Endothelial cell of umbilical vein (primary cell): ENCODE measurements around the gene POLR2L. TPM values are rescaled to one million over a fixed set of nuclear protein-coding genes. Genes with fewer than 3 reads are reported as not detected.

Source experiments
- BruUV-seq: library from RNA; stranded (reverse); fragments of 400-500 nt; replicated peaks from 2 replicates; lab custom pipeline; 2021; lab: Mats Ljungman, UMichigan
- CTCF ChIA-PET: fragments of 300-600, 350-600 bp; sonication (Branson Sonifier 250); formaldehyde crosslinking; loops from one replicate; lab custom pipeline; 2021; ENCODE audit warnings: antibody characterized with exemption, inconsistent platforms; lab: Charles Lee
- POLR2A ChIA-PET: fragments of 300-600, 350-600 bp; sonication (Branson Sonifier 250); formaldehyde crosslinking; loops from one replicate; lab custom pipeline; 2021; ENCODE audit warnings: antibody characterized with exemption, inconsistent platforms; lab: Charles Lee
- DNase-seq: peaks from one replicate; pipeline ENCODE4 v3.0.0-alpha.2; 2011; ENCODE audit warnings: low read depth, low spot score
- FAIRE-seq: peaks from 2 replicates; lab custom pipeline; 2011; peaks lifted over from hg19 to GRCh38; lab: Jason Lieb, UNC
- H2AFZ ChIP-seq: 2 replicates; pipeline ENCODE4 v1.6.0; 2012; ENCODE audit warnings: low read depth, low read length, control low read depth, inconsistent platforms
- H3K27ac ChIP-seq: 2 replicates; pipeline ENCODE4 v1.5.1; 2011; ENCODE audit warnings: low read depth, mild to moderate bottlenecking, control low read depth, low read length, moderate library complexity; ENCODE audit not compliant: insufficient read depth
- H3K27me3 ChIP-seq, 2 experiments: 2 replicates each; pipeline versions ENCODE4 v1.6.0 to v1.6.1; 2011; ENCODE audit warnings: low read length in 2 of 2, mixed read lengths in 1 of 2; ENCODE audit not compliant: control insufficient read depth in 2 of 2, insufficient read depth in 2 of 2
- H3K36me3 ChIP-seq, 2 experiments: 2 replicates in 1 of 2; 3 replicates in 1 of 2; pipeline ENCODE4 v1.5.1; 2011; ENCODE audit warnings: low read length in 2 of 2, mild to moderate bottlenecking in 1 of 2, moderate library complexity in 1 of 2; ENCODE audit not compliant: control insufficient read depth in 2 of 2, insufficient read depth in 2 of 2; ENCODE audit errors: extremely low read depth in 1 of 2
- H3K4me1 ChIP-seq: 3 replicates; pipeline ENCODE4 v1.5.1; 2011; ENCODE audit warnings: mild to moderate bottlenecking, low read length; ENCODE audit not compliant: control insufficient read depth, insufficient read depth; ENCODE audit errors: extremely low read depth
- H3K4me2 ChIP-seq: 2 replicates; pipeline ENCODE4 v1.6.1; 2011; ENCODE audit warnings: low read length, control low read depth, mixed read lengths; ENCODE audit not compliant: insufficient read depth
- H3K4me3 ChIP-seq, 3 experiments: fragments of 200-600 bp in 1 of 3; sonication (generic), shearing (Covaris generic) in 1 of 3; replicated peaks in 1 of 3; 2 replicates each; pipeline ENCODE4 v1.5.1; 2011 to 2016; ENCODE audit warnings: control low read depth in 3 of 3, low read length in 3 of 3, mild to moderate bottlenecking in 2 of 3, inconsistent platforms in 1 of 3, low read depth in 1 of 3, moderate library complexity in 1 of 3; ENCODE audit not compliant: insufficient read depth in 1 of 3
- H3K79me2 ChIP-seq: 2 replicates; pipeline ENCODE4 v1.6.0; 2012; ENCODE audit warnings: low read length, inconsistent platforms; ENCODE audit not compliant: control insufficient read depth, insufficient read depth
- H3K9ac ChIP-seq: replicated peaks from 2 replicates; pipeline ENCODE3; 2011; ENCODE audit warnings: low read length, control low read depth; ENCODE audit not compliant: insufficient read depth; ENCODE audit errors: extremely low read depth
- H3K9me1 ChIP-seq: replicated peaks from 3 replicates; pipeline ENCODE4 v1.6.0; 2011; ENCODE audit warnings: mild to moderate bottlenecking, low read length; ENCODE audit not compliant: control insufficient read depth, insufficient read depth; ENCODE audit errors: extremely low read depth
- H3K9me3 ChIP-seq: replicated peaks from 2 replicates; pipeline ENCODE4 v1.5.1; 2012; ENCODE audit warnings: low read length, inconsistent platforms; ENCODE audit not compliant: control insufficient read depth, insufficient read depth
- H4K20me1 ChIP-seq: replicated peaks from 2 replicates; pipeline ENCODE3; 2011; ENCODE audit warnings: mild to moderate bottlenecking, low read length; ENCODE audit not compliant: control insufficient read depth, insufficient read depth; ENCODE audit errors: extremely low read depth
- EZH2 ChIP-seq: IDR thresholded peaks from 2 replicates; pipeline ENCODE4 v1.6.1; 2012; ENCODE audit warnings: borderline replicate concordance, low read depth, mild to moderate bottlenecking, moderate library complexity, low read length, inconsistent platforms; ENCODE audit not compliant: severe bottlenecking
- FOS ChIP-seq: IDR thresholded peaks from 2 replicates; pipeline ENCODE4 v1.6.1; 2011; ENCODE audit warnings: mild to moderate bottlenecking, low read length, moderate library complexity, borderline replicate concordance; ENCODE audit not compliant: insufficient read depth
- GATA2 ChIP-seq: IDR thresholded peaks from 2 replicates; pipeline ENCODE4 v1.7.0; 2011; ENCODE audit warnings: low read depth, mild to moderate bottlenecking, moderate library complexity, mixed read lengths, low read length; ENCODE audit not compliant: insufficient read length, insufficient read depth
- JUN ChIP-seq: IDR thresholded peaks from 2 replicates; pipeline ENCODE4 v1.6.1; 2011; ENCODE audit warnings: borderline replicate concordance, low read depth; ENCODE audit not compliant: insufficient read length, insufficient read depth
- MYC ChIP-seq: IDR thresholded peaks from one replicate; pipeline ENCODE4 v1.6.1; 2011; ENCODE audit warnings: mild to moderate bottlenecking, low read depth, low read length
- POLR2A ChIP-seq: IDR thresholded peaks from 2 replicates; pipeline ENCODE4 v1.6.1; 2012; ENCODE audit warnings: low read depth, mild to moderate bottlenecking, control low read depth, low read length
- POLR2AphosphoS5 ChIP-seq: IDR thresholded peaks from 2 replicates; pipeline ENCODE4 v1.6.1; 2012; ENCODE audit warnings: low read depth, mild to moderate bottlenecking, control low read depth, low read length, moderate library complexity; ENCODE audit not compliant: insufficient read depth
- dilution Hi-C: fragments of 300-500 bp; cut with MboI; formaldehyde crosslinking; loops from one replicate; pipeline ENCODE4 v1.15.0; 2019; ENCODE audit warnings: low sequenced_read_pairs; ENCODE audit not compliant: extremely low pct_ligation_motif_present
- intact Hi-C: fragments of 100-400 bp; cut with micrococcal nuclease; formaldehyde crosslinking; loops from one replicate; pipeline ENCODE4 v1.10.0; 2022
- polyA plus RNA-seq, 4 experiments: library from polyadenylated mRNA; depleted of rRNA in 3 of 4; stranded (reverse) in 3 of 4; unstranded in 1 of 4; fragments of >200 nt; gene quantifications; 2 replicates each; pipeline versions ENCODE4 v1.2.1 to v1.2.3, GENCODE V29; 2011 to 2012; ENCODE audit warnings: missing spikeins in 1 of 4
- total RNA-seq: library from RNA; stranded (reverse); gene quantifications from 2 replicates; pipeline ENCODE4 v1.2.3, GENCODE V29; 2021
- TF ChIP-seq, protein P1 (sequence below): IDR thresholded peaks from 2 replicates; pipeline ENCODE4 v1.6.1; 2011; ENCODE audit not compliant: insufficient read depth, insufficient read length
- TF ChIP-seq, protein P2 (sequence below), 2 donors: IDR thresholded peaks; 1 replicate in 1 of 2; 2 replicates in 1 of 2; pipeline ENCODE4 v1.5.1; 2011; ENCODE audit warnings: low read length in 2 of 2, mild to moderate bottlenecking in 2 of 2, moderate library complexity in 2 of 2, control low read depth in 1 of 2, inconsistent platforms in 1 of 2, low read depth in 1 of 2; ENCODE audit not compliant: insufficient read depth in 1 of 2; ENCODE audit errors: extremely low read depth in 1 of 2

Gene POLR2L
- total and polyA plus RNA-seq, 2 donors (not counting 3 experiments of a cell fraction or from before 2014, with no cell fraction given), result 146 to 259 TPM

GRCh38 chr11:813072-813455 is 29.3 kb downstream of the POLR2L start:
- no peak for DNase-seq
- CTCF ChIA-PET, result no interaction called here
- dilution Hi-C loops, result no loop called here

GRCh38 chr11:812390-812789 is 29.9 kb downstream of the POLR2L start:
- no peaks in the 10 kb centered on the region for H3K27me3 ChIP-seq
- H3K79me2 ChIP-seq, result peaks cover 41% of the 10 kb centered on the region
- H3K9me1 ChIP-seq, result no peaks in the 10 kb centered on the region
- FAIRE-seq (no peak), DNase-seq (no peak)
- H2AFZ ChIP-seq, result no peak overlapping the region
- H3K27ac ChIP-seq, result no peak overlapping the region
- POLR2A ChIA-PET, result no interaction called here
- H3K4me1 ChIP-seq, result peaks cover 19% of the 10 kb centered on the region
- H4K20me1 ChIP-seq, result no peaks in the 10 kb centered on the region
- dilution Hi-C loops, result no loop called here
- peaks cover 5 to 25% of the 10 kb centered on the region in 2 experiments for H3K36me3 ChIP-seq
- no peak overlapping the region for H3K9ac ChIP-seq
- no TSS peak for BruUV-seq
- no peak overlapping the region for H3K4me2 ChIP-seq
- CTCF ChIA-PET, result interaction anchor here (1.0 to 1.4 kb wide), 3 partner anchors 85 to 238 kb away, joined by 3 to 11 read pairs (median 4); no protein-coding TSS in a partner anchor
- TF ChIP-seq FOS (no peak), MYC (no peak), POLR2AphosphoS5 (no peak), JUN (no peak), EZH2 (no peak), GATA2 (no peak), POLR2A (no peak)
- TF ChIP-seq, protein P1, sequence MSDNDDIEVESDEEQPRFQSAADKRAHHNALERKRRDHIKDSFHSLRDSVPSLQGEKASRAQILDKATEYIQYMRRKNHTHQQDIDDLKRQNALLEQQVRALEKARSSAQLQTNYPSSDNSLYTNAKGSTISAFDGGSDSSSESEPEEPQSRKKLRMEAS, result no peak
- TF ChIP-seq, protein P2, sequence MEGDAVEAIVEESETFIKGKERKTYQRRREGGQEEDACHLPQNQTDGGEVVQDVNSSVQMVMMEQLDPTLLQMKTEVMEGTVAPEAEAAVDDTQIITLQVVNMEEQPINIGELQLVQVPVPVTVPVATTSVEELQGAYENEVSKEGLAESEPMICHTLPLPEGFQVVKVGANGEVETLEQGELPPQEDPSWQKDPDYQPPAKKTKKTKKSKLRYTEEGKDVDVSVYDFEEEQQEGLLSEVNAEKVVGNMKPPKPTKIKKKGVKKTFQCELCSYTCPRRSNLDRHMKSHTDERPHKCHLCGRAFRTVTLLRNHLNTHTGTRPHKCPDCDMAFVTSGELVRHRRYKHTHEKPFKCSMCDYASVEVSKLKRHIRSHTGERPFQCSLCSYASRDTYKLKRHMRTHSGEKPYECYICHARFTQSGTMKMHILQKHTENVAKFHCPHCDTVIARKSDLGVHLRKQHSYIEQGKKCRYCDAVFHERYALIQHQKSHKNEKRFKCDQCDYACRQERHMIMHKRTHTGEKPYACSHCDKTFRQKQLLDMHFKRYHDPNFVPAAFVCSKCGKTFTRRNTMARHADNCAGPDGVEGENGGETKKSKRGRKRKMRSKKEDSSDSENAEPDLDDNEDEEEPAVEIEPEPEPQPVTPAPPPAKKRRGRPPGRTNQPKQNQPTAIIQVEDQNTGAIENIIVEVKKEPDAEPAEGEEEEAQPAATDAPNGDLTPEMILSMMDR (IDR thresholded peaks at IDR 0.05; ENCODE audit: extremely low read depth in 1 of 2, insufficient read depth in 1 of 2, low read depth in 1 of 2, low read length in 2 of 2), result no peak
- H3K4me3 ChIP-seq, result no peak overlapping the region
- intact Hi-C loops, result no loop called here
- no peaks in the 10 kb centered on the region for H3K9me3 ChIP-seq

More at GRCh38 chr11:813072-813455, 29.3 kb downstream of the POLR2L start:
- Histone ChIP-seq H4K20me1 (no peaks in the 10 kb centered on the region), H3K9ac (no peak overlapping the region), H3K4me2 (no peak overlapping the region), H3K4me3 (no peak overlapping the region), H3K36me3 (peaks cover 5 to 25% of the 10 kb centered on the region in 2 experiments), H3K27me3 (no peaks in the 10 kb centered on the region), H3K9me3 (no peaks in the 10 kb centered on the region), H2AFZ (no peak overlapping the region), H3K79me2 (peaks cover 36% of the 10 kb centered on the region), H3K27ac (no peak overlapping the region), H3K4me1 (peaks cover 19% of the 10 kb centered on the region), H3K9me1 (no peaks in the 10 kb centered on the region)
- no peak for TF ChIP-seq POLR2AphosphoS5
- TF ChIP-seq, protein P2 (IDR thresholded peaks at IDR 0.05; ENCODE audit: extremely low read depth in 1 of 2, insufficient read depth in 1 of 2, low read depth in 1 of 2, low read length in 2 of 2), result no peak
- intact Hi-C loops, result no loop called here
- no TSS peak for BruUV-seq
- no peak for FAIRE-seq
- POLR2A ChIA-PET, result no interaction called here
